Measurements from ENCODE around the gene SLC22A25. TPM values are rescaled to one million over a fixed set of nuclear protein-coding genes. Genes with fewer than 3 reads are reported as not detected.

SLC22A25 gene
- polyA plus RNA-seq, 3 donors: not detected

- Histone ChIP-seq H3K9ac (ENCODE audit: insufficient read depth, low read length, poor library complexity, severe bottlenecking) (no peak overlapping the region), H3K4me1 (ENCODE audit: control insufficient read depth in 1 of 2, insufficient read depth in 2 of 2, low read length in 2 of 2) (no peaks in the 10 kb centered on the region), H3K36me3 (replicated peaks in 1 of 2; ENCODE audit: control insufficient read depth in 1 of 2, insufficient read depth in 2 of 2, low read length in 2 of 2) (no peaks in the 10 kb centered on the region), H3K4me2 (replicated peaks; ENCODE audit: extremely low read depth, low read length, poor library complexity, severe bottlenecking) (no peak overlapping the region), H3K79me2 (ENCODE audit: insufficient read depth, low read length) (no peaks in the 10 kb centered on the region), H2AFZ (ENCODE audit: insufficient read depth, low read depth, low read length, poor library complexity, severe bottlenecking) (no peak overlapping the region), H3K27me3 (ENCODE audit: control insufficient read depth in 2 of 2, insufficient read depth in 2 of 2, low read length in 2 of 2) (peaks cover 0 to 2% of the 10 kb centered on the region in 2 donors), H3K4me3 (replicated peaks in 1 of 3; ENCODE audit: low read depth in 2 of 3, low read length in 3 of 3) (no peak overlapping the region), H3K27ac (ENCODE audit: low read depth in 1 of 2, low read length in 2 of 2) (no peak overlapping the region), H4K20me1 (ENCODE audit: insufficient read depth, low read length) (no peaks in the 10 kb centered on the region), H3K9me3 (replicated peaks in 1 of 2; ENCODE audit: control insufficient read depth in 1 of 2, insufficient read depth in 1 of 2, low read length in 2 of 2) (no peaks in the 10 kb centered on the region)
- no peak for DNase-seq
- intact Hi-C loops (cut with micrococcal nuclease): no loop called here
- Mint-ChIP-seq H3K4me1 (no peaks in the 10 kb centered on the region), H3K9me3 (peaks cover 0 to 4% (median 0%) of the 10 kb centered on the region in 7 donors), H3K36me3 (no peaks in the 10 kb centered on the region), H3K27me3 (ENCODE audit: low read depth in 3 of 3) (peaks cover 10 to 14% (median 11%) of the 10 kb centered on the region in 3 donors), H3K4me3 (no peak overlapping the region), H3K27ac (no peak overlapping the region)
- no CpG with 5 or more reads among the region's 5 CpGs for WGBS (ENCODE audit: insufficient coverage)
- TF ChIP-seq CTCF (IDR thresholded peaks at IDR 0.05): no peak
Observed at GRCh38 chr11:63242089-63242781, 1.2 kb downstream of the SLC22A25 start.

GRCh38 chr11:63240791-63241379 lies 2.5 kb downstream of the SLC22A25 start:
- no peak overlapping the region for H3K27ac Mint-ChIP-seq
- no peak for TF ChIP-seq CTCF (IDR thresholded peaks at IDR 0.05)
- intact Hi-C loops (cut with micrococcal nuclease): no loop called here

More at GRCh38 chr11:63240791-63241379, 2.5 kb downstream of the SLC22A25 start:
- no peak overlapping the region for H3K4me2 ChIP-seq (replicated peaks; ENCODE audit: extremely low read depth, low read length, poor library complexity, severe bottlenecking)
- no peak overlapping the region for H3K9ac ChIP-seq (ENCODE audit: insufficient read depth, low read length, poor library complexity, severe bottlenecking)
- H3K4me1 ChIP-seq (ENCODE audit: control insufficient read depth in 1 of 2, insufficient read depth in 2 of 2, low read length in 2 of 2): no peaks in the 10 kb centered on the region
- H3K27me3 ChIP-seq (ENCODE audit: control insufficient read depth in 2 of 2, insufficient read depth in 2 of 2, low read length in 2 of 2): no peaks in the 10 kb centered on the region
- no peaks in the 10 kb centered on the region for H3K36me3 ChIP-seq (replicated peaks in 1 of 2; ENCODE audit: control insufficient read depth in 1 of 2, insufficient read depth in 2 of 2, low read length in 2 of 2)
- no peaks in the 10 kb centered on the region for H4K20me1 ChIP-seq (ENCODE audit: insufficient read depth, low read length)
- Mint-ChIP-seq H3K4me3 (no peak overlapping the region), H3K4me1 (no peaks in the 10 kb centered on the region), H3K27me3 (ENCODE audit: low read depth in 3 of 3) (peaks cover 6 to 11% (median 7%) of the 10 kb centered on the region in 3 donors), H3K36me3 (no peaks in the 10 kb centered on the region), H3K9me3 (peaks cover 2 to 13% (median 9%) of the 10 kb centered on the region in 7 donors)
- H3K4me3 ChIP-seq (replicated peaks in 1 of 3; ENCODE audit: low read depth in 2 of 3, low read length in 3 of 3): no peak overlapping the region
- no peak for DNase-seq
- no peak overlapping the region for H2AFZ ChIP-seq (ENCODE audit: insufficient read depth, low read depth, low read length, poor library complexity, severe bottlenecking)
- no peaks in the 10 kb centered on the region for H3K79me2 ChIP-seq (ENCODE audit: insufficient read depth, low read length)
- H3K9me3 ChIP-seq (replicated peaks in 1 of 2; ENCODE audit: control insufficient read depth in 1 of 2, insufficient read depth in 1 of 2, low read length in 2 of 2): peaks cover 0 to 7% of the 10 kb centered on the region in 2 donors
- H3K27ac ChIP-seq (ENCODE audit: low read depth in 1 of 2, low read length in 2 of 2): no peak overlapping the region

All from CD14-positive monocyte (primary cell).